ENCODE data around the gene SLC6A20. TPM values are rescaled to one million over a fixed set of nuclear protein-coding genes. Genes with fewer than 3 reads are reported as not detected.

SLC6A20 gene
- polyA plus RNA-seq, 4 donors, result 10.9 to 43.0 (median 32.7) TPM

DNA sequence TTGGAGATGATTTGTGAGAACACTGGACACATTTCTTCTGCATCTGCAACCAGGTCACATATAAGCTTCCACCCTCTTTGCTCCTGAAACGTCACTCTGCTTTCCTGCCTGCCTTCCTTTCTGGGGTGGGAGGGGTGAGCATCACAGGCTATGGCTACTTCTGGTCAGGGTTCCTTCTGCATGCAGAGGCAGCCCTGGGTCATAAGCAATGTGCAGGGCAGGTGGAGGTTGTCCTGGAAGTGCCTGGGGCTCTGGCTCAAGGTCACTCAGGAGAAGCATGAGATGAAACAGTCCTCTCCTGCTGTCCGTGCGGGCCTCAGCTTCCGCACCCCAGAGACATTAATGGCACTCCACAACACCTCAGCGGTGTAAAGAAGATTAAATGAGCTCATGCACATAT lies 15.1 kb downstream of the SLC6A20 start:
- no peak for DNase-seq
- 84 to 90% (median 87%) methylated on average over 5 of the region's 5 CpGs for WGBS, 3 donors

GRCh38 chr3:45779746-45780735 lies 16.3 kb downstream of the SLC6A20 start:
- FAIRE-seq, result no peak

More for the DNA sequence above, 15.1 kb downstream of the SLC6A20 start:
- Histone ChIP-seq H3K9me3 (ENCODE audit: control insufficient read depth in 2 of 2, insufficient read depth in 1 of 2, low read depth in 1 of 2, low read length in 1 of 2) (peaks cover 0 to 4% of the 10 kb centered on the region in 2 donors), H3K36me3 (ENCODE audit: control insufficient read depth in 3 of 3, insufficient read depth in 2 of 3, low read depth in 1 of 3, low read length in 3 of 3) (peaks cover 0 to 62% (median 4%) of the 10 kb centered on the region in 3 donors), H3K4me3 (ENCODE audit: low read depth in 1 of 3, low read length in 3 of 3) (no peak overlapping the region), H3K4me1 (ENCODE audit: control insufficient read depth in 3 of 3, insufficient read depth in 2 of 3, low read depth in 1 of 3, low read length in 2 of 3) (peaks cover 0 to 78% (median 22%) of the 10 kb centered on the region in 3 donors), H3K27me3 (ENCODE audit: control insufficient read depth in 3 of 3, insufficient read depth in 3 of 3, low read length in 3 of 3) (no peaks in the 10 kb centered on the region), H3K27ac (ENCODE audit: low read depth in 1 of 3, low read length in 2 of 3) (no peak overlapping the region)
- FAIRE-seq, result no peak

GRCh38 chr3:45778761-45779201 lies 17.6 kb downstream of the SLC6A20 start:
- WGBS, 3 donors, result 14 to 53% (median 40%) methylated on average over 3 of the region's 3 CpGs
- Histone ChIP-seq H3K4me3 (ENCODE audit: low read depth in 1 of 3, low read length in 3 of 3) (no peak overlapping the region), H3K4me1 (ENCODE audit: control insufficient read depth in 3 of 3, insufficient read depth in 2 of 3, low read depth in 1 of 3, low read length in 2 of 3) (peaks cover 0 to 86% (median 27%) of the 10 kb centered on the region in 3 donors), H3K27ac (ENCODE audit: low read depth in 1 of 3, low read length in 2 of 3) (peak overlapping the region; percentile 3 to 53 (median 44)), H3K36me3 (ENCODE audit: control insufficient read depth in 3 of 3, insufficient read depth in 2 of 3, low read depth in 1 of 3, low read length in 3 of 3) (peaks cover 0 to 72% (median 4%) of the 10 kb centered on the region in 3 donors), H3K27me3 (ENCODE audit: control insufficient read depth in 3 of 3, insufficient read depth in 3 of 3, low read length in 3 of 3) (no peaks in the 10 kb centered on the region), H3K9me3 (ENCODE audit: control insufficient read depth in 2 of 2, insufficient read depth in 1 of 2, low read depth in 1 of 2, low read length in 1 of 2) (no peaks in the 10 kb centered on the region)
- FAIRE-seq (no peak), DNase-seq (peak; percentile 30 to 92)

More at GRCh38 chr3:45779746-45780735, 16.3 kb downstream of the SLC6A20 start:
- 71 to 87% (median 81%) methylated on average over 33 to 35 of the region's 35 CpGs for WGBS, 3 donors
- no peak for DNase-seq
- H3K4me1 ChIP-seq (ENCODE audit: control insufficient read depth in 3 of 3, insufficient read depth in 2 of 3, low read depth in 1 of 3, low read length in 2 of 3), result peaks cover 0 to 87% (median 26%) of the 10 kb centered on the region in 3 donors
- H3K36me3 ChIP-seq (ENCODE audit: control insufficient read depth in 3 of 3, insufficient read depth in 2 of 3, low read depth in 1 of 3, low read length in 3 of 3), result peaks cover 0 to 67% (median 4%) of the 10 kb centered on the region in 3 donors
- peaks cover 0 to 4% of the 10 kb centered on the region in 2 donors for H3K9me3 ChIP-seq (ENCODE audit: control insufficient read depth in 2 of 2, insufficient read depth in 1 of 2, low read depth in 1 of 2, low read length in 1 of 2)
- no peaks in the 10 kb centered on the region for H3K27me3 ChIP-seq (ENCODE audit: control insufficient read depth in 3 of 3, insufficient read depth in 3 of 3, low read length in 3 of 3)
- no peak overlapping the region for H3K4me3 ChIP-seq (ENCODE audit: low read depth in 1 of 3, low read length in 3 of 3)
- peak overlapping the region in 2 of 3 donors; percentile 44 to 53 for H3K27ac ChIP-seq (ENCODE audit: low read depth in 1 of 3, low read length in 2 of 3)

GRCh38 chr3:45777746-45778386 lies 18.5 kb downstream of the SLC6A20 start:
- Histone ChIP-seq H3K4me3 (ENCODE audit: low read depth in 1 of 3, low read length in 3 of 3) (no peak overlapping the region), H3K27me3 (ENCODE audit: control insufficient read depth in 3 of 3, insufficient read depth in 3 of 3, low read length in 3 of 3) (no peaks in the 10 kb centered on the region), H3K27ac (ENCODE audit: low read depth in 1 of 3, low read length in 2 of 3) (peak overlapping the region in 1 of 3 donors; percentile 94), H3K9me3 (ENCODE audit: control insufficient read depth in 2 of 2, insufficient read depth in 1 of 2, low read depth in 1 of 2, low read length in 1 of 2) (no peaks in the 10 kb centered on the region), H3K36me3 (ENCODE audit: control insufficient read depth in 3 of 3, insufficient read depth in 2 of 3, low read depth in 1 of 3, low read length in 3 of 3) (peaks cover 0 to 70% (median 4%) of the 10 kb centered on the region in 3 donors), H3K4me1 (ENCODE audit: control insufficient read depth in 3 of 3, insufficient read depth in 2 of 3, low read depth in 1 of 3, low read length in 2 of 3) (peaks cover 0 to 86% (median 21%) of the 10 kb centered on the region in 3 donors)
- DNase-seq (no peak), FAIRE-seq (no peak)
- 84 to 89% (median 86%) methylated on average over 11 of the region's 11 CpGs for WGBS, 3 donors

DNA sequence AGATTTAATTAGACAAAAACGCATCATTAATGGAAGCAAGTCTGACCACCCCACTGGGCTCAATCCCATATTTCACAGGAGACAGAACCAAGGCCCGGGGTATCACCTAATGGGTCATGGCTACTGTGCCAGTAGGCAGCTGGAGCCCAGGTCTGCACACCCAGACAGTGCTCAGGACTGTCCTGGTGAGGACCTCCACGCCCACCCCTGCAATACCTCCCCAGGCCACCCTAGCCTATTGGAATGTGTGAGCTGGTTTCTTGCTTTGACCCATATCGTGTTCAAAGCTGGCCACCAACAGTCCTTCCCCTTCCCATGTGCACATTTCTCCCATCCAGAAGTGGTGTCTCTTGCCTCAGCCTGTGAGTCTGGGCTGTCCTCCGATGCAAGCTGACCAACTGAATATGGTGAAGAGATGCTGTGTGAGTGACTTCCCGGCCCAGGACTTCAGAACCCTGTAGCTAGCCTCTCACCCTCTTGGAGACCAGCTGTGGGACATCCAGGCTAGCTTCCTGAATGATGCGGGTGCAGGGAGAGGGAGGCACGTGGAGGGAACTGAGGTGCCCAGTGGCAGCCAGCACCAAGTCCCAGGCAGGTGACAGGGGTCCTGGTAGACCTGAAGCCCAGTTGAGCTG lies 19.1 kb downstream of the SLC6A20 start:
- no peaks in the 10 kb centered on the region for H3K9me3 ChIP-seq (ENCODE audit: control insufficient read depth in 2 of 2, insufficient read depth in 1 of 2, low read depth in 1 of 2, low read length in 1 of 2)
- no peak overlapping the region for H3K4me3 ChIP-seq (ENCODE audit: low read depth in 1 of 3, low read length in 3 of 3)
- peak overlapping the region in 2 of 3 donors; percentile 46 to 94 for H3K27ac ChIP-seq (ENCODE audit: low read depth in 1 of 3, low read length in 2 of 3)
- H3K27me3 ChIP-seq (ENCODE audit: control insufficient read depth in 3 of 3, insufficient read depth in 3 of 3, low read length in 3 of 3), result no peaks in the 10 kb centered on the region
- FAIRE-seq (no peak), DNase-seq (no peak)
- WGBS, 3 donors, result 81 to 88% (median 85%) methylated on average over 7 to 8 of the region's 8 CpGs
- peaks cover 2 to 88% (median 21%) of the 10 kb centered on the region in 3 donors for H3K4me1 ChIP-seq (ENCODE audit: control insufficient read depth in 3 of 3, insufficient read depth in 2 of 3, low read depth in 1 of 3, low read length in 2 of 3)
- H3K36me3 ChIP-seq (ENCODE audit: control insufficient read depth in 3 of 3, insufficient read depth in 2 of 3, low read depth in 1 of 3, low read length in 3 of 3), result peaks cover 0 to 72% (median 4%) of the 10 kb centered on the region in 3 donors

DNA sequence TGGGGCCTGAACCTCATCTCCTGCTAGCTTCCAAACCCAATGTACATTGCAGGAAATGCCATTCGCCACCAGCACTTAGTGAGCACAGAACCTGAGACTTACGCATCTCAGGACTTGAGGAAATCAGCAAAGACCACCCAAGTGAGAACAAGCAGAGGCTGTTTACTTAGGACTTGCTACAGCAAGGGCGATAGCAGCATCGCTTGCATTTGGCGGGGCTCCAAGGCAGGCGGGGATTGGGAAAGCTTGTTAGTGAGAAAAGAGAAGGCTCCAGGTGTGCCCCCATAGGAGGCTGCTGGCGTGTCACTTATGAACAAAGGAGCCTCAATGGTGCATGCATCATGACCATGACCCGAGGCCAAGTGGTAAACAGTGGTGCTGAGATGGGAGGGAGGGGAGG lies 19.7 kb downstream of the SLC6A20 start:
- Histone ChIP-seq H3K4me3 (ENCODE audit: low read depth in 1 of 3, low read length in 3 of 3) (no peak overlapping the region), H3K36me3 (ENCODE audit: control insufficient read depth in 3 of 3, insufficient read depth in 2 of 3, low read depth in 1 of 3, low read length in 3 of 3) (peaks cover 0 to 73% (median 2%) of the 10 kb centered on the region in 3 donors), H3K9me3 (ENCODE audit: control insufficient read depth in 2 of 2, insufficient read depth in 1 of 2, low read depth in 1 of 2, low read length in 1 of 2) (no peaks in the 10 kb centered on the region), H3K27me3 (ENCODE audit: control insufficient read depth in 3 of 3, insufficient read depth in 3 of 3, low read length in 3 of 3) (no peaks in the 10 kb centered on the region), H3K4me1 (ENCODE audit: control insufficient read depth in 3 of 3, insufficient read depth in 2 of 3, low read depth in 1 of 3, low read length in 2 of 3) (peaks cover 2 to 95% (median 21%) of the 10 kb centered on the region in 3 donors), H3K27ac (ENCODE audit: low read depth in 1 of 3, low read length in 2 of 3) (peak overlapping the region in 2 of 3 donors; percentile 46 to 94)
- no peak for DNase-seq
- no peak for FAIRE-seq
- 23 to 56% (median 48%) methylated on average over 8 of the region's 8 CpGs for WGBS, 3 donors

DNA sequence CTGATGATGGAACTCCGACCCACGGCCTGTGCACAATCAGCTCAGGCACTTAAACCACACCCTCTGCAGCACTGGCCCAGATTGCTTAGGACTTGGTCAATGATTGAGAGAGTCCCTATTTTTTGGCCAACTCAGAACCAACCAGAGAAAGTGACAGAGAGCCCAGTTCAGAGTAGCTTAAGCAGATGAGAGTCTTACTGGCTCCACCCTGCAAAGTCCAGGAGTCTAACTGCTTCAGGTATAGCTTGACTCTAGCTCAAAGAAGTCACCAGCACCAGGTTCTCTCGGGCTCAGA lies 20.1 kb downstream of the SLC6A20 start:
- Histone ChIP-seq H3K36me3 (ENCODE audit: control insufficient read depth in 3 of 3, insufficient read depth in 2 of 3, low read depth in 1 of 3, low read length in 3 of 3) (peaks cover 0 to 73% (median 4%) of the 10 kb centered on the region in 3 donors), H3K4me3 (ENCODE audit: low read depth in 1 of 3, low read length in 3 of 3) (no peak overlapping the region), H3K27me3 (ENCODE audit: control insufficient read depth in 3 of 3, insufficient read depth in 3 of 3, low read length in 3 of 3) (no peaks in the 10 kb centered on the region), H3K4me1 (ENCODE audit: control insufficient read depth in 3 of 3, insufficient read depth in 2 of 3, low read depth in 1 of 3, low read length in 2 of 3) (peaks cover 2 to 96% (median 21%) of the 10 kb centered on the region in 3 donors), H3K27ac (ENCODE audit: low read depth in 1 of 3, low read length in 2 of 3) (peak overlapping the region in 2 of 3 donors; percentile 46 to 94), H3K9me3 (ENCODE audit: control insufficient read depth in 2 of 2, insufficient read depth in 1 of 2, low read depth in 1 of 2, low read length in 1 of 2) (no peaks in the 10 kb centered on the region)
- 17 to 55% (median 39%) methylated on average over 3 of the region's 3 CpGs for WGBS, 3 donors
- peak; percentile 80 to 97 for DNase-seq
- no peak for FAIRE-seq

All from small intestine (tissue), 7 donors.